GM21526 (cell line): ENCODE data around the gene GRHPR.
"Not testable (repeated sequence)": the region's sequence is repeated elsewhere in the genome, so short reads cannot be mapped to it uniquely, and the experiment has no call there.

Experiments
- ATAC-seq: cut with Tn5 transposase; IDR thresholded peaks from one replicate; pipeline ENCODE4 v1.9.1; 2021; ENCODE audit warnings: moderate library complexity; ENCODE audit not compliant: unreplicated experiment, low FRiP score

The GRHPR gene

GRCh38 chr9:37397948-37398347 is 24.5 kb upstream of the GRHPR start:
- ATAC-seq: not testable (repeated sequence)

- no peak for ATAC-seq
Observed at GRCh38 chr9:37398464-37399025, 24.0 kb upstream of the GRHPR start.

DNA sequence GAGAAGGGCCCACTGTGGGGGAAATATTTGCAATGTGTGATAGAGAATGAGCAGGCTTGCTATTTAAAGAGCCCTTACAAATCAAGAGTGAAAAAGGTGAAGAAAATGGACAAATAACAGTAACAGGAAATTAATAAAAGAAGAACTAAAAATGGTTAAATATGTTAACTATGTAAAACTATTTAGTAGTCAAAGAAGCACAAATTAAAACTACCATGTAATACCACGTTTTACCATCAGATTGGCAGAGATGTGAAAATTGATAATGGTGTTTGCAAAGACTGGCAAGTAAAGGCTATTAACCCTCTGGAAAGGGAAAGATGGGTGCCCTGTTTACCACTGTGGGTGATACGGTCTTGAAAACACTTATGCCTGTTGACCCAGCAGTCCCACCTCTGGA is 23.2 kb upstream of the GRHPR start:
- ATAC-seq: no peak

DNA sequence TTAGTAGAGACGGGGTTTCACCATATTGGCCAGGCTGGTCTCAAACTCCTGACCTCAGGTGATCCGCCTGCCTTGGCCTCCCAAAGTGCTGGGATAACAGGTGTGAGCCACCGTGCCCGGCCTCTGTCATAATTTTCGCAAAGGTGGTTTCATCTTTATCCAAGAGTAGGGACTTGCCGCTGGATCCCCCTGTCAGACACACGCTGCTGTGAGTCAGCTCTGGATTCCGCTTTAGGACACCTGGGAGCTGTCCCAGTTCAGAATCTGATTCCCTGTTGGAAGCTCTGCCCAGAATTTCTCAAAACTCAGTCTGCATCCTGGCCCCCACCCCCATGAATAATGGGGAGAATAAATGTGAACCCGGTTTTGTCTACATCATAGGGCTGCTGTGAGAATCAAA is 17.9 kb upstream of the GRHPR start:
- ATAC-seq: no peak

DNA sequence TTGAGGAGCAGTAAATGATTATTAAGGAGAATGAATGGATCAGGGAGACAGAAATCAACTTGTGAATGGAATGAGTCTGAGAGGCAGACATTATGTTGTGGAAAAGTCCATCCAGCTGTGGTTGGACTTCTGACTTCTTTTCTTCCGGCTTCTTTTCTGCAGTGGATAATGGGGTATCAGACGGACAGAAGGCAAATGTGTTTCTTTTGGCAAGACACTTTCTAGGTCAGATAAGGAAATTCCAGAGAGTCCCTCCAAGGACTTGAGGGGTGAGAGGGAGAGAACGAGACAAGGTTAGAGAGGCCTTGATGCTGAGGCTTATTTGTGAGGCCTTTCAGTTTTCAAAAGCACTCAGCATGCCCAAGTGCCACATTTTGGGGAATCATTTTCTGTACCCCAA is 17.1 kb upstream of the GRHPR start:
- no peak for ATAC-seq

GRCh38 chr9:37405764-37406380 is 16.6 kb upstream of the GRHPR start:
- ATAC-seq: no peak

DNA sequence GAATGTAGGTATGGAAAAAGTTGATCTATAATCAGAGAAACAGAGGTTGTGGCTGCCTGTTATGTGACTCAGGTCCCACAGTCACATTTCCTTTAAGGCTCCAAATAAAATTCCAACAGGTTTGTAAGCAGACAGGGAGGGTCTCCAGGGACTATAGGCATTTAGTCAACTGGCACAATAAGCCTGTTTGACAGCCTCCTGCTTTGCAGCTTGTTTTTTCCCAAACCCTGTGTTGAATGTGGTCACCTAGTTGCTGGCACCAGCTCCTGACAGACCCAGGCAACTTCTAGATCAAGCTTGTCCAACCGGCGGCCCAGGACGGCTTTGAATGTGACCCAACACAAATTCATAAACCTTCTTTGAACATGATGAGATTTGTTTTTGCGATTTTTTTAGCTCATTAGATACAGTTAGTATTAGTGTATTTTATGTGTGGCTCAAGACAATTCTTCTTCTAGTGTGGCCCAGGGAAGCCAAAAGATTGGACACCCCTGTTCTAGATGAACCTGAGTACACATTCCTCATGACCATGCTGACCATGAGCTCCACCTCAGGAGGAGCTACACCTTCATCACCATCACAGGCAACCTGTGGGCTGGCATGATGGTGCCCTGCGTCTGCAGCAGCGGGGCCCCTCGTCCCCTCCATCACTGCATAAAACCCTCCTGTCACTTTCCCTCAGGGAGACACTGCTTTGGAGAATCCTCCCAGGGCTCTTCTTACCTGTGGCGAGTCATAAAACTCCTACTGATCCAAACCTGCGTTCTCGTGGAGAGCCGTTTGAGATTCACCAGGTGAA is 15.7 kb upstream of the GRHPR start:
- no peak for ATAC-seq

- no peak for ATAC-seq
Observed at GRCh38 chr9:37407468-37407867, 15.0 kb upstream of the GRHPR start.

DNA sequence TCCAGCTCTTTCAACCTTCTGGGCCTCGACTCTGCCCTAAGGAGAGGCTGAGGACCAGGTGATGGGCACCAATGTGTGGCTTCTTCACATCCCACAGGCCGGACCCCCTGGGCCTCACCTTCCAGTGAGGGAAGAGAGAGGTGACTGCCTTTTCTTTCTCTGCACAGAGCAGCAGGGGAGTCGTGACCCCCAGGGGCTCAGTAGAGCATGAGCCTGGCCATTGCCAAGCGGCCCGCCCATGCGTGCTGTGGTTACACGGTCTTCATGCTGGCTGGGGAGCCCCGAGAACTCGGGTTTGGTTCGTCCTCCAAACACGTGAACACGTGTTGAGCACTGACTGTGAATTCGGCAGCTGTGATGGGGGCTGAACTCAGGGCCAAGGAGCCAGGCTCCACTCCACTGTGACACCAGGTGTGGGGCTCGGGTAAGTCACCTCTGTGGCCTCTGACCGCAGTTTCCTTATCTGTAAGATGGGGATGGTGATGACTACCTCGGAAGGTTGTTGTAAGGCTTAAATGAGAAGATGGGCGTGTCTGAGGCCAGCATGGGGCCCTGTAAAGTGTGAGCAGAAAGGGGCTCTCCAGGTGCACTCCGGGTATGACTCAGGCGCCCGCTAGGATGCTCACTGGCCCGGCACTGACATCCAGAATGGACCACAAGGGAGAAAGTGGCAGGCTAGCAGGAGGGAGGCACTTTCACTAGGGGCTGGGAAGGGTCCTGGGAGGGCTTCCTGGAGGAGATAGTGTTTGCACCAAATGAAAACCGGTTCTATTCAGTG is 13.4 kb upstream of the GRHPR start:
- ATAC-seq: peak; percentile 89

DNA sequence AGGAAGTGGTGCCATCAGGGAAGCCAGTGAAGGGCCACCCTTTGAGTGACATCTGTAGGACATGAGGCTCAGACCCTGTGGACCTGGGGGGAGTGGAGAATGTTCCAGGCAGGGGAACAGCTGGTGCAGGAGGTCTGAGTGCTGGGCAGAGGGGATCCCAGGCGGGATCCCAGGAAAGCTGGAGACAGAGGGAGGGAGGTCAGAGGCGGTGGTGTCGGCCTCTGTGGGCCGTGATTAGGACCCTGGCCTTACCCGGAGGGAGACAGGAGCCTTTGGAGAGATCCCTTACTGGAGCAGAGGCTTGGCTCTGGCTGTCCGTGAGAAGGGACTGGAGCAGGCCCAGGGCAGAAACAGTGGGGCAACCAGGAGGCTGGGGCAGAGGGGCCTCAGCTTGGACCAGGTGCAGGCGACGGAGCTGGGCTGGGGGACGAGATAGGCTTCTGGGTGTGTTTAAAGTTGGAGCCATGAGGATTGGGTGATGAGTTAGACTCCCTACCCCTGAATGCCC is 12.1 kb upstream of the GRHPR start:
- no peak for ATAC-seq

- no peak for ATAC-seq
Observed at GRCh38 chr9:37410969-37411785, 11.3 kb upstream of the GRHPR start.

DNA sequence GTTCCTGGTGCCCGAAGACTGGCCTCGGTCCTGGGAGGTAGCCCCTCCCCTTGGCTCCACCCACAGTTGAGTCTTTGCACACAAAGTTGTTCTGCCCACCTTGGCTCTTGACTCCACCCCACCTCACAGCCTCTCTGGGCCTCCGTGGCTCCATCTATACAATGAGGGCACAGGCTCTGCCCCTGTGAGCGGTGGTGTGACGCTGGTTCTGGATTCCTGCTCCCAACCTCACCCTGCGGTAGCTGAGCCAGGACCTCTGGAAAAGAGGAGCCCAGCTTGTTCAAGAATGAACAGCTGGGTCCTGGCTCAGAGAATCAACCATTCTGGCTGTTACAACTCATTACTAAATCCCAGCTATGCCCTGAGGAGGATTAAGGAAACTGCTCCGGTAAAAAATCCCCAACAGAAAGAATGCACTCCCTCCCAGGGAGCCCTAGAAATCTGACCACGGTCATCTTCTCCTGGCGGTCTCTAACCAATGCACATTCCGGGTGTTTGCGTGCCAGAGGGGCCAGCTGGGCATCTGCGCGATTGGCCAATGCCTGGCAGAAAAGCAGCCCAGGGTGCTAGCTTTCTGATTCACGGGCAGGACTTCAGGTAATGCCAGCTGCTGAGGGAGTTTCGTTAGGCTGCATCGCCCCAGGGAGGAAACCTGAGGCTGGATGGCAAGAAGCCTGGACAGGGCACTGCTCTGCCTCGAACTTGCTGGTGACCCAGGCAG is 9.9 kb upstream of the GRHPR start:
- ATAC-seq: no peak

DNA sequence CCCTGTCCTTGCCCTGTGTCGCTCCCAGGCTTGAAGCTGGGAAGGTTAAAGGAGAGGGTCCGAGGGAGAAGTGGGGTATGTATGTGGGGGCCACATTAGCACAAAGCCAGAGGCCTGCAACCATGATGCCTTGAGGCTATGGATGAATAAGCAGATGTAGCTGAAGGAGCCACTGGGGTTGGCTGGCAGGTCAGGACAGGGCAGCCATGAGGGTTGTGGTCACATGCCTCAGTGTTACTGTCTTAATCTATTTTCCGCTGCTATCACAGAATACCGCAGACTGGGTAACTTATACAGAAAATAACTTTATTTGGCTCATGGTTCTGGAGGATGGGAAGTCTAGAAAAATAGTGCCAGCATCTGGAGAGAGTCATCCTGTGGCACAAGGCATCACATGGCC is 9.2 kb upstream of the GRHPR start:
- no peak for ATAC-seq

GRCh38 chr9:37414503-37414943 is 8.0 kb upstream of the GRHPR start:
- no peak for ATAC-seq

GRCh38 chr9:37415011-37415719 is 7.3 kb upstream of the GRHPR start:
- ATAC-seq: no peak

- no peak for ATAC-seq
Observed at GRCh38 chr9:37417252-37417803, 5.2 kb upstream of the GRHPR start.

GRCh38 chr9:37417857-37418618 is 4.5 kb upstream of the GRHPR start:
- ATAC-seq: no peak

DNA sequence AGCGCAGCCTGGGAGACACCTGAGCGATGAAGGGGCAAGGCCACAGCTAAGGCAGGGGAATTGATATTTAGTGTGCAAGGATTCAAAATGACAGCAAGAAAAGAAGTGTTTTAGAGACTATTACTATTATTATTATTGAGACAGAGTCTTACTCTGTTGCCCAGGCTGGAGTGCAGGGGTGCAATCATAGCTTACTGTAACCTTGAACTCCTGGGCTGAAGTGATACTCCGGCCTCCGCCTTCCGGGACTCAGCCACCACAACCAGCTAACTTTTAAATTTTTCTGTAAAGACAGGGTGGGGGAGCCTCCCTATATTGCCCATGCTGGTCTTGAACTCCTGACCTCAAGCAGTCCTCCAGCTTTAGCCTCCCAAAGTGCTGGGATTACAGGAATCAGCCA is 3.3 kb upstream of the GRHPR start:
- ATAC-seq: no peak
